ENCODE data around the gene PRDM16. TPM values are rescaled to one million over a fixed set of nuclear protein-coding genes. Genes with fewer than 3 reads are reported as not detected.

The PRDM16 gene
- total RNA-seq, 1 experiment from 2014 or later = 6.1 TPM

GRCh38 chr1:3133686-3134085 lies 64.7 kb downstream of the PRDM16 start:
- no peak for DNase-seq (ENCODE audit: low read depth, low spot score)
- H3K79me2 ChIP-seq (ENCODE audit: insufficient read depth, low read length) = no peaks in the 10 kb centered on the region
- no peaks in the 10 kb centered on the region for H4K20me1 ChIP-seq (ENCODE audit: insufficient read depth)
- ChIA-PET RAD21 (ENCODE audit: low non-redundant PET in 1 of 2, low total read pairs in 2 of 2, uncharacterized antibody in 2 of 2, unreplicated experiment in 2 of 2) (no interaction called here), POLR2A (no interaction called here), CTCF (no interaction called here)
- H3K36me3 ChIP-seq (ENCODE audit: control insufficient read depth in 1 of 2, insufficient read depth in 2 of 2, low read length in 2 of 2) = no peaks in the 10 kb centered on the region
- no peak overlapping the region for H3K9ac ChIP-seq (ENCODE audit: low read length)
- no TSS peak for BruUV-seq (replicated peaks)
- no peak overlapping the region for H3K4me2 ChIP-seq (ENCODE audit: low read length)
- TF ChIP-seq EZH2 (IDR thresholded peaks at IDR 0.05) (no peak), CEBPB (IDR thresholded peaks at IDR 0.05; ENCODE audit: low read depth) (no peak), SIN3A (IDR thresholded peaks at IDR 0.05; ENCODE audit: low read depth) (no peak), EZH2phosphoT487 (IDR thresholded peaks at IDR 0.05; ENCODE audit: borderline replicate concordance) (no peak), ZFX (IDR thresholded peaks at IDR 0.05) (no peak)
- H3K9me2 ChIP-seq (ENCODE audit: insufficient read depth) = no peaks in the 10 kb centered on the region
- no peak for ATAC-seq
- H3K9me3 ChIP-seq (ENCODE audit: control insufficient read depth in 1 of 2, insufficient read depth in 1 of 2, low read depth in 1 of 2, low read length in 2 of 2) = no peaks in the 10 kb centered on the region
- H3K4me3 ChIP-seq (replicated peaks in 1 of 2; ENCODE audit: low read depth in 1 of 2, low read length in 2 of 2) = no peak overlapping the region
- no peaks in the 10 kb centered on the region for H3K4me1 ChIP-seq (ENCODE audit: control insufficient read depth in 1 of 2, insufficient read depth in 2 of 2, low read length in 2 of 2)
- H3K27ac ChIP-seq (ENCODE audit: low read depth, low read length) = no peak overlapping the region
- intact Hi-C loops (cut with micrococcal nuclease) = no loop called here
- H3K27me3 ChIP-seq (ENCODE audit: insufficient read depth, low read length) = no peaks in the 10 kb centered on the region
- no peak overlapping the region for H2AFZ ChIP-seq (ENCODE audit: low read depth, low read length, poor library complexity, severe bottlenecking)

GRCh38 chr1:3134381-3135072 lies 65.5 kb downstream of the PRDM16 start:
- ChIA-PET RAD21 (ENCODE audit: low non-redundant PET in 1 of 2, low total read pairs in 2 of 2, uncharacterized antibody in 2 of 2, unreplicated experiment in 2 of 2) (no interaction called here), CTCF (no interaction called here), POLR2A (no interaction called here)
- Histone ChIP-seq H3K36me3 (ENCODE audit: control insufficient read depth in 1 of 2, insufficient read depth in 2 of 2, low read length in 2 of 2) (no peaks in the 10 kb centered on the region), H3K9ac (ENCODE audit: low read length) (no peak overlapping the region), H3K4me1 (ENCODE audit: control insufficient read depth in 1 of 2, insufficient read depth in 2 of 2, low read length in 2 of 2) (no peaks in the 10 kb centered on the region), H3K79me2 (ENCODE audit: insufficient read depth, low read length) (no peaks in the 10 kb centered on the region), H2AFZ (ENCODE audit: low read depth, low read length, poor library complexity, severe bottlenecking) (no peak overlapping the region), H3K9me3 (ENCODE audit: control insufficient read depth in 1 of 2, insufficient read depth in 1 of 2, low read depth in 1 of 2, low read length in 2 of 2) (no peaks in the 10 kb centered on the region), H3K4me2 (ENCODE audit: low read length) (no peak overlapping the region), H3K9me2 (ENCODE audit: insufficient read depth) (no peaks in the 10 kb centered on the region), H3K27ac (ENCODE audit: low read depth, low read length) (no peak overlapping the region), H4K20me1 (ENCODE audit: insufficient read depth) (no peaks in the 10 kb centered on the region), H3K27me3 (ENCODE audit: insufficient read depth, low read length) (no peaks in the 10 kb centered on the region), H3K4me3 (replicated peaks in 1 of 2; ENCODE audit: low read depth in 1 of 2, low read length in 2 of 2) (no peak overlapping the region)
- intact Hi-C loops (cut with micrococcal nuclease) = no loop called here
- no TSS peak for BruUV-seq (replicated peaks)
- TF ChIP-seq FOSL1 (IDR thresholded peaks at IDR 0.05; ENCODE audit: low read depth) (no peak), RAD21 (IDR thresholded peaks at IDR 0.05; ENCODE audit: low read depth) (no peak)
- ATAC-seq (no peak), DNase-seq (ENCODE audit: low read depth, low spot score) (no peak)
